Measurements from ENCODE around the gene DNAAF5. TPM values are rescaled to one million over a fixed set of nuclear protein-coding genes. Genes with fewer than 3 reads are reported as not detected.
"Not testable (repeated sequence)": the region's sequence is repeated elsewhere in the genome, so short reads cannot be mapped to it uniquely, and the experiment has no call there.

DNAAF5 gene
- total RNA-seq, 1 donor from 2014 or later = 50.2 TPM

DNA sequence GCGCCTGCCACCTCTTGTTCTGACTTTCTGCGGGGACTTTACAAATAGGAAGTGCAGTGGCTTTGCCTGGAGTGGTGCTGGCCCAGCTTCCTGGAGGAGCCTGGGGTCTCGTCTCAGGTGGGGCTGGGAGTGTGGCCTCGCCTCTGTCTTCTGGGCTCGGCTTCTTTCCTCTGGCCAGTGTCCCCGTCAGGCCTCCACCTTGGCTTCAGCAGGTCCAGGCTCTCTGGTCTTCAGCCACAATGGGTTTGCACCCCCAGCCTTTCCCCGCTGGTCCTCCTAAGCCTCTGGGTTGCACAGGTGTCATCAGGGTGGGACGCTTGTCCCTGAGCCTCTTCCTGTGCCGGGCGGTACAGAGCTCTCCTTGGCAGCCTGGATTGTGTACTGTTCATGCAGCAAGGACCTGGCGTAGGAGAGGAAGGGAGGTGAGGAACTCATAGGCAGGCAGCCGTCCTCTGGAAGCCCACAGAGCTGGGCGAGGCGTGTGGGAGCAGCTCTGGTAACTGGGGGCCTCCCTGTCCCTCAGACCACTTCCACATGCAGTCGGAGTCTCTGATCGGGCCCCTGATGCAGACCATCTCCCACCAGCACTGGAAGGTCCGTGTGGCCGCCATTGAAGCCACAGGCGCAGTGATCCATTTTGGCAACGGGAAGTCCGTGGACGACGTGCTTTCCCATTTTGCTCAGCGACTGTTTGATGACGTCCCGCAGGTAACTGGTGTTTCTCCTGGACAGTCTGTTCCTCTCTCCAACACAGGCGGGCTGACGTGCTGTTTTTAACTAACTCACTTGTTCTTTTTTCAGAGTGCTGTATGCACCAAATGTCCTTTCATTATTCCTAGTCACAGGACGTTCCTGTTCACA is 2.9 kb downstream of the DNAAF5 start:
- DNase-seq (ENCODE audit: extremely low read depth, low read depth, low spot score) = no peak

DNA sequence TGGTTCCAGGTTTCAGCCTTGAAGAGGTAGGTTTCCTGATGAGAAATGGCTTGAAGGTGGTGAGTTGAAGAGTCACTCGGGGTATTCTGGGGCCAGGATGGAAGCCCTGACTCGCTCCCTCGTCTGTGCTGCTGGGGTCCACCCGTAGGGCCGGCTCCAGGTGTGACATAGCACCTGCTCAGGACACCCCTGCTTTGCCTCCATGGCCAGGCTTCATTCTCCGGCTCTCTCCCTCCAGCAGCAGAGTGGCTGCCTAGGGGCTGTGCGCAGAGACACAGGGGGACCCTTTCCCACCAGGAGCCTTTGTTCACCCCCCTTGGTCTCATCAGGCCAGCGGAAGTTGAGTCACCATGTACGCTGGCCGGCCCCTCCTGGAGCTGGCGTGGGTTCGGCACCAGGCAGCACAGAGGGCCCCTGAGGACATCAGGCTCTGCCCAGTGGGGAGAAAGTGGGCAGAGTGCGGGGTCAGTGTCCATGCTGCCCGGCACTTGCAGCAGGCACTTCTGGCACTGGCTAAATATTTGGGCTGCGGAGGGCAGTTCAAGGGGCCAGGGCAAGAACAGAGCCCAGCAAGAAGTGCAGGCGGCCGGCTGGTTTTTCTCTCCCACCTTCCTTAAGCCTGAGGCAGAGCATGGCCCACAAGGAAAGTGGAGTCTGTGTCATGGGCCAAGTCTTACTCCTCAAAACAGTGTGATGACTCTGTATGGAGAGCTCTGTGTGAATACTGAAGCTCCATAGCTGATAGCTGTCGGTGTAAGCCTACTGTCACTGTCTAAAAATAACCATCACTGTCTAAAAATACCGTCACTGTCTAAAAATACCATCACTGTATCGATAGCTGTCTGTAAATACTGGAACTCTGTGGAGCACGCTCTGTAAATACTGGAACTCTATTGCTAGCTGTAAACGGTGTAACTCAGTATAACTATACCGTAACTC is 4.3 kb downstream of the DNAAF5 start:
- DNase-seq (ENCODE audit: extremely low read depth, low read depth, low spot score) = no peak

DNA sequence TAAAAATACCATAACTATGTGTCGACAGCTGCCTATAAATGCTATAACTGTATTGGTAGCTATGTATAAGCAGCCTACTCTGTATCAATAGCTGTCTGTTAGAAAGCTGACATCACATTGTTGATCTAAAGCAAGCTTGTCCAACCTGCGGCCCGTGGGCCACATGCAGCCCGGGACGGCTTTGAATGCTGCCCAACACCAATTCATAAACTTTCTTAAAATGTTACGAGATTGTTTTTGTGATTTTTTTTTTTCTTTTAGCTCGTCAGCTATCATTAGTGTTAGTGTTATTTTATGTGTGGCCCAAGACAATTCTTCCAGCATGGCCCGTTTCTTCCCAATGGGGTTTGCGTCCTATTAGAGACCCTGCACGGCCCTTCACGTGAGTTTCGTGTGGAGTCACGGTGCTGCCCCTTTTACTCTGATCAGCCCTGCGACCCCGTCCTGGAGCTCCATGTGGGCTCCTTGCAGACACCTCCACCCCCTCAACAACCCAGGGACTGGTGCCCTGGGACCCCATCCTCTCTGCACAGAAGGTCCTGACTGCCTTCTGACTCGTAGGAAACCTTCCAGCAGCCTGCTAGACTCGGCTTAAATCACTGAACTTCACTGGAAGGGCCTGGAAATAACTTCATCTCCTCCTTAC is 5.1 kb downstream of the DNAAF5 start:
- no peak for DNase-seq (ENCODE audit: extremely low read depth, low read depth, low spot score)

DNA sequence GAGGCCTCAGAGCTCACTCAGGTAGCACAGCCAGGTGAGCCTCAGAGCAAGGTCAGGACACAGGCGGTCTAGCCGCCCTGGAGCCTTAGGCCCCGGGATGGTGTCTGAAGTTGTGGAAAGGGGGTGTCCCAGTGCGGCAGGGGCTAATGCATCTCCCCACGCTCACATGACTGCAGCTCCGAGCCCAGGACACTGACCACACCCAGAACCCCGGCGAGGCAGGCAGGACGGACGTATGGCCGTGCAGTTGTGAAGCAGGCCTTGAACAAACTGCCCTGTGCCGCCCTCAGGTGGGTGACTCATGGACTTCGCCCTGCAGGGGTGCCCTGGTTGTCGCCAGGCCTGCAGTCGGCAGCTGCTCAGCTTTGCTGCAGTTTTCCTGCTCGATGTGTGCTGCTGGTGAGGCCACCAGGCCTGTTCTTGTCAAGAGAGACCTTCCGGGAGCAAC is 5.6 kb downstream of the DNAAF5 start:
- no peak for DNase-seq (ENCODE audit: extremely low read depth, low read depth, low spot score)

DNA sequence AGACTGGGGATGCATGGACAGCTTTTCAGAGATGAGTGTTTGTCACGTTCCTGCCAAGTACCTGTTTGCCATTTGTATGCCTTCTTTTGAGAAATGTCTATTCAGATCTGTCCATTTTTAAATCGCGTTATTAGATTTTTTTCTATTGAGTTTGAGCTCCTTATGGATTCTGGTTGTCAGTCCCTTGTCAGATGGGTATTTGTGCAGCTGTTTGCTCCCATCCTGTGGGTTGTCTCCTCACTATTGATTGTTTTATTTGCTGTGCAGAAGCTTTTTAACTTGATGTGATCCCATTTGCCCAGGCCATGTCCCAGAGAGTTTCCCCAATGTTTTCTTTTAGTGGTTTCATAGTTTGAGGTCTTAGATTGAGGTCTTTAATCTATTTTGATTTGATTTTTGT is 6.1 kb downstream of the DNAAF5 start:
- no peak for DNase-seq (ENCODE audit: extremely low read depth, low read depth, low spot score)

DNA sequence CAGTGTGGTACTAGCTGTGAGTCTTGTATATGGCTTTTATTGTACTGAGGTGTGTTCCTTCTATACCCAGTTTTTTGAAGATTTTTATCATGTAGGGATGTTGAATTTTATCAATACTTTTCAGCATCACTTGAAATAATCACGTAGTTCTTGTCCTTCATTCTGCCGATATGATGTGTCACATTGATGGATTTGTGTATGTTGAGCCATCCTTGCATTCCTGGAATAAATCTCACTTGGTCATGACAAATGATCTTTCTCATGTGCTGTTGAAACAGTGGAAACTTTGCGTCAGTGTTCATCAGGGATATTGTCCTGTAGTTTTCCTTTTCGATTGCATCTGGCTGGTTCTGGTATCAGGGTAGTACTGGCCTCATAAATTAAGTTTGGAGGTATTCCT is 7.7 kb downstream of the DNAAF5 start:
- DNase-seq (ENCODE audit: extremely low read depth, low read depth, low spot score) = no peak

DNA sequence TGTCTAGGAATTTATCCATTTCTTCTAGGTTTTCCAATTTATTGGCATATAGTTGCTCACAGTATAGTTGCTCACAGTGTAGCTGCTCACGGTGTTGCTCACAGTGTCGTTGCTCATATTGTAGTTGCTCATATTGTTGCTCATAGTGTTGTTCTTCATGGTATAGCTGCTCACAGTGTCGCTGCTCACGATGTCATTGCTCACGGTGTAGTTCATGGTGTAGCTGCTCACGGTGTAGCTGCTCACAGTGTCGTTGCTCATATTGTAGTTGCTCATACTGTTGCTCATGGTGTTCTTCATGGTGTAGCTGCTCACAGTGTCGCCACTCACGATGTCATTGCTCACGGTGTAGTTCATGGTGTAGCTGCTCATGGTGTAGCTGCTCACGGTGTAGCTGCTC is 8.3 kb downstream of the DNAAF5 start:
- DNase-seq (ENCODE audit: extremely low read depth, low read depth, low spot score) = no peak

DNA sequence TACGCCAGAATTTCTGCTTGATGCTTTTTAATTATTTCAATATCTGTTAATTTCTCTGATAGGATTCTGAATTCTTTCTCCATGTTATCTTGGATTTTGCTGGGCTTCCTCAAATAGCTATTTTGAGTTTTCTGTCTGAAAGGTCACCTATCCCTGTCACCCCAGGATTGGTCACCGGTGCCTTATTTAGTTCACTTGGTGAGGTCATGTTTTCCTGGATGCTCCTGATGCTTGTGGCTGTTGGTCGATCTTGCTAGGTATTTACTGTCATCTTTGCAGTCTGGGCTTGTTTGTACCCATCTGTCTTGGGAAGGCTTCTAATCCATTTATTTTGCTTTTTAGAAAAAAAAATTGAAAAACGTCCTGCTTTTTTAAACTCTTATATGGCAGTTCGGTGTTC is 11.7 kb downstream of the DNAAF5 start:
- DNase-seq (ENCODE audit: extremely low read depth, low read depth, low spot score) = no peak

DNA sequence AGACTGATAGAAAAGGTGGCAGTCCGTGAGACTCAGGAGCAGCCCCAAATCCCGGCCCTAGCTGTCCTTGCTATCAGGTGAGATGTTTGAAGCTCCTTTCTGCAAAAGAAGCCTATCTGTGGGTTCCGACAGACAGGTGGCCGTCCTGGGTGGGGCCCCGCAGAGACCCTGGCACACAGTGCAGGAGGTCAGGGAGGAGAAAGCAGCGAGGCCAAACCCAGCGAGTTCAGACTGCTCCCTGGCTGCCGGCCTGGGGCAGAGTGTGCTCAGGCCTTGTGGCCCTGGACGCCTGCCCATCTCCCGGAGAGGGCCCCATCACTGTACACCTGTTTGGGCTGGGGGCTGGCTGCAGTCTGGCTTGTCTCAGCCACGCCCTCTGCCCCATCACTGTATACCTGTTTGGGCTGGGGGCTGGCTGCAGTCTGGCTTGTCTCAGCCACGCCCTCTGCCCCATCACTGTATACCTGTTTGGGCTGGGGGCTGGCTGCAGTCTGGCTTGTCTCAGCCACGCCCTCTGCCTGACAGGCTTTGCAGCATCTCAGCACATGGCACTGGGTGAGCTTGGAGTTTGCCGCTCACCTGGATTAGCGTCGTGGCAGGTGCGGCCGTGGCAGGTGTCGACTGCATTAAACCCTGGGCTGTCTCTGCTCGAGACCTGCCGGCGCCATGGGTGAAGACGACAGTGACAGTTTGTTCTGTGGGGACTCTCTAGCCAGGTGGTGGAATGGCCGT is 12.4 kb downstream of the DNAAF5 start:
- no peak for DNase-seq (ENCODE audit: extremely low read depth, low read depth, low spot score)

DNA sequence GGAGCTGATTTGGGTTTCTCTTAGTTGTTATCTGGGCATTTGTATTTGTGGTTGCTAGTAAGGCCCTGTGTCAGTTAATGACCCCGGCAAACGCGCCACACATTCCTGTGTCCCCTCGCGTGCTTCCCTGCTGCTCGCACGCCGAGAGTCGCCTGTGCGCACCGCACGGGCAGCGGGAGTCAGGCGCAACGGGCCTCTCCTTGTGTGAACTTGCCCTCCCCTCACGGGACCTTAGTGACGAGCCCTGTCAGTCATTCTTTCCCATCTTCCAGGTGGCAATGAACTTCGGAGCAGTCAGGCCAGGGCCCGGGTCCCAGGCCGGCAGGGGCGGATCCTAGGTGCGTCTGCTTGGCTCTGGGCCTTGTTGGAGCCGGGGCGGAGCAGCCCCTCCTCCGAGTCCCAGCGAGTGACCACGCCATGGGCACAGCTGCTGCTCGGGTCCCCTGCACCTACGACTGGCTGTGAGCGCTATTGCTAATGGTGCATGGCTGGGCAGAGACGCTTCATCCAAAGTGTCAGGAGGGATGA is 13.0 kb downstream of the DNAAF5 start:
- no peak for DNase-seq (ENCODE audit: extremely low read depth, low read depth, low spot score)

DNA sequence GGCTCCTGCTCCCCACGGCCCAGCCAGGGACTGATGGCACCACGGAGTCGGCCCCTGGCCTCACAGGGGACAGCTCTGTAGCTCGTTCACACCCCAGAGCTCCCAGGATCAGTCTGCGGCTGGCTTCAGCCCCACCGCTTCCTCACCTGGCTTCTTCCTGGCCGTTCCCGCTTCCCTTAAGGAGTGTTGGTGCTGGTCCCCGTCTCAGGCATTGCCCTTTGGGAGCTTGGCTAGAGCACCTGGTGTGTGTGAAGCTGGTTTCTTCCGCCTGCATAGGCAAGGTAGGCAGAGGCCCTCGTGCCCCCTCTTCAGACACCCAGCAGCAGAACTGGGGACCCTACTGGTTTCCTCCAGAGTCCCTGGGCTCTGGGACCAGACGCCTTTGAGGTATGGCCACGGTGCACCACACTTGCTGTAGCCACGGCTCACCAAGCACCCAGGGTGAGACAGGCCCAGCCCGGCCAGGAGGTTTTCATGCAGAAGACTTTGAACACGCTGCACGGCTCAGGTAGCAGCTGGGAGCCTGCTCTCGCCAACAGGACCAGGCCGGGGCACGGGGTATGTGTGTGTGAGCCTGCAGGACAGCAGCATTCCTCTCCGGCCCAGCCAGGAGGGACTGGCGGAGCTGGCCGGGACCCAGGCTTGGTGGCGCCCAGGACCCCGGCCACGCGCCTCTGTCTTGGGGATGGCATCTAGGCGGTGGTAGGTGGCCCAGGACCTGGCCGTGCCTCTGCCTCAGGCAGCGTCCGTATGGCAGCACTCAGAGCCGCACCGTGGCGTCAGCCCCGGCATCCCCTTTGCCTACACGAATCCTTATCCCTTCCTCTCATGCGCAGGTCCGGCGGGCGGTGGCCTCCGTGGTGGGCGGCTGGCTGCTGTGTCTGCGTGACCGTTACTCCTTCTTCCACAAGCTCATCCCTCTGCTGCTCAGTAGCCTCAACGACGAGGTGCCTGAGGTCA is 13.8 kb downstream of the DNAAF5 start:
- no peak for DNase-seq (ENCODE audit: extremely low read depth, low read depth, low spot score)

DNA sequence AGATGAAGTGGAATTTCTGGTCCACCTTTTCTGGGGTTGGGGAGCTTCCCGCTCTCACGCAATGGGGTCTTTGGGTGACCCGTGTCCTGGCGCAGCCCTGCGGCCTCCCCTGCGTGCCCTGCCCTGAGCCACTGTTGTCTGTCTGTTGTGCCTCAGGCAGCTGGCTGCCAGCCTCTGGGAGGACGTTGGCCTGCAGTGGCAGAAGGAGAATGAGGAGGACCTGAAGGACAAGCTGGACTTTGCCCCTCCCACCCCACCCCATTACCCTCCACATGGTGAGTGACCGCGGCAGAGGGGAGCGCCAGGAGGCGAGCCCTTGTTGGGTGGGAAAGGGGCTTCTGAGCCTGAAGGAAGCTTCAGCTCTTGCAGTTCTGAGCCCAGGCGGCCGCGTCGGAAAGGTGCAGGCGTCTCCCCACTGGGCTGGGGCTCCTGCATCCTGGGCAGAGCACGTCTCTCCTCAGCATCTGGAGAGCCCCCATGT is 14.7 kb downstream of the DNAAF5 start:
- DNase-seq (ENCODE audit: extremely low read depth, low read depth, low spot score) = no peak

DNA sequence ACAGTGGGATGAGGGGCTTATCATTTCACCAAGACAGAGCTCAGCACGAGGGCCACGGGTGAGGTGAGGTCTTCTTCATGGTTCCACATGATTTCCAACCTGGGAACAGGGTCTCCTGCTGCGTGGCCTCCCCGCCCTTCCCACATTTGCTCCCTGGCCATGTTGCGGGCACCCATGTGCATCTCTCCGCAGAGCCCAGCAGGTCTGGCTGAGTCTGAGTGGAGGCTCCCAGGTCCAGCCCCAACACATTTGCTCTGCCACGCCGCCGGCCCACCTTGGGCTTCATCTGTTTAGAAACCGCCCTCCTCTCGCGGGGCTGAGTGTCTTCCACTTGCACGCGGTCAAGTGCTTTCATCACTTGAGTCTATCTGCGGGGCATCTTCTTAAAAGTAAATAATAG is 15.4 kb downstream of the DNAAF5 start:
- no peak for DNase-seq (ENCODE audit: extremely low read depth, low read depth, low spot score)

DNA sequence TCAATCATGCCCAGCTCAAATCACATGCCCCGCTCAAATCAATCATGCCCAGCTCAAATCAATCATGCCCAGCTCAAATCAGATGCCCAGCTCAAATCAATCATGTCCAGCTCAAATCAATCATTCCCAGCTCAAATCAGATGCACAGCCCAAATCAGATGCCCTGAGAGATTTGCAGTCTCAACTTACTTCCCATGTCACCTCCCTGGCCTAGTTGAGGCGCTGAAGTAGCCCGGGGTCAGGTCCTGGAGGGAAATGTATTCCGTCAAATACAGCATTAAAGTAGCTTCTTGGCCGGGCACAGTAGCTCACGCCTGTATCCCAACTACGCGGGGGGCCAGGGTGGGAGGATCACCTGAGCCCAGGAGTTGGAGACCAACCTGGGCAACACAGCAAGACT is 16.3 kb downstream of the DNAAF5 start:
- DNase-seq (ENCODE audit: extremely low read depth, low read depth, low spot score) = no peak

DNA sequence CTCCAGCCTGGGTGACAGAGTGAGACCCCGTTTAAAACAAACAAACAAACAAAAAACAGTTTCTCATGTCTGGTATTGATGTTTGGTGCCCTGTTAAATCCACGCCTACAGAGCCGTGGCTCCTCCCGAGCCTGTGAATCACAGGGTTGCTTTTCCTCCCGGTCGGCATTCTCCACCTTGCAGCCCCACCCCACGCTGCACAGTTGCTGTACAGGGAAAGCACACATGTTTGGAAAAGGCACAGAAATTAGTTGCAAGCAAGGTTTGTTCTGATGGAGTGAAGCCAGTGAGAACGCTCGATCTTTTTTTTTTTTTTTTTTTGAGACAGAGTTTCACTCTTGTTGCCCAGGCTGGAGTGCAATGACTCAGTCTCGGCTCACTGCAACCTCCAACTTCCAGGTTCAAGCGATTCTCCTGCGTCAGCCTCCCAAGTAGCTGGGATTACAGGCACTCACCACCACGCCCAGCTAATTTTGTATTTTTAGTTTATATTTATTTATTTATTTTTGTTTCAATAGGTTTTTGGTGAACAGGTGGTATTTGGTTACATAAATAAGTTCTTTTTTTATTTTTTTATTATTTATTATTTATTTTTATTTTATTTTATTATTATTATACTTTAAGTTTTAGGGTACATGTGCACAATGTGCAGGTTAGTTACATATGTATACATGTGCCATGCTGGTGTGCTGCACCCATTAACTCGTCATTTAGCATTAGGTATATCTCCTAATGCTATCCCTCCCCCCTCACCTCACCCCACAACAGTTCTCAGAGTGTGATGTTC is 17.0 kb downstream of the DNAAF5 start:
- not testable (repeated sequence) for DNase-seq (ENCODE audit: extremely low read depth, low read depth, low spot score)

DNA sequence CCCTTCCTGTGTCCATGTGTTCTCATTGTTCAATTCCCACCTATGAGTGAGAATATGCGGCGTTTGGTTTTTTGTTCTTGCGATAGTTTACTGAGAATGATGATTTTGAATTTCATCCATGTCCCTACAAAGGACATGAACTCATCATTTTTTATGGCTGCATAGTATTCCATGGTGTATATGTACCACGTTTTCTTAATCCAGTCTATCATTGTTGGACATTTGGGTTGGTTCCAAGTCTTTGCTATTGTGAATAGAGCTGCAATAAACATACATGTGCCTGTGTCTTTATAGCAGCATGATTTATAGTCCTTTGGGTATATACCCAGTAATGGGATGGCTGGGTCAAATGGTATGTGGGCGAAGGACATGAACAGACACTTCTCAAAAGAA is 17.6 kb downstream of the DNAAF5 start:
- not testable (repeated sequence) for DNase-seq (ENCODE audit: extremely low read depth, low read depth, low spot score)

DNA sequence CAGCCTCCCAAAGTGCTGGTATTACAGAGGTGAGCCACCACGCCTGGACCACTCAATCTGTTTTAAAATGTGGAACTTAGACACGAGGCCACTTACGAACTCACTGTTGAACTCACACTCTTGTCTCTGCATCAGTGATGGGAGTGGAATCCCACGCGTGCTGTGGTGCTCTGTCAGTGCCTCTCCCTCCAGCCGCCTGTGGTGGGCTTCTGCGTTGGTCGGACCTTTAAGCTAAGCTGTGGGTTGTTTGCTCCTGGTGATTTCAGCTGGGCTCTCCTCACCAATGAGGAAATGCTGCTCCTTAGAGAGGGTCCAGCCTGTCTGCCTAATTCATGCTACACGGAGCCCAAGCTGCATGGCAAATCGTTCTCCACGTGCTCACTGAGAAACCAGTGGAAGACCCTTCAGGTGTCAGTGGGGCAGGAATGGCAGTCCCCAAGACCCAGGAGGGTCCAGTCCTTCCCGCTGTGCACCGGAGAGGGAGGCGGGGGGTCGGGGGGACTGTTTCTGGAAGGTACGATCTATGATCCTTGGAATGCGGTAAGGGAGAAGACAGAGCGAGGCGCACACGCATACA is 18.4 kb downstream of the DNAAF5 start:
- DNase-seq (ENCODE audit: extremely low read depth, low read depth, low spot score) = no peak

All from glomerular endothelial cell (primary cell).